Omental fat pad (tissue), 4 donors: ENCODE data around the gene OXGR1. TPM values are rescaled to one million over a fixed set of nuclear protein-coding genes. Genes with fewer than 3 reads are reported as not detected.
"Not testable (repeated sequence)": the region's sequence is repeated elsewhere in the genome, so short reads cannot be mapped to it uniquely, and the experiment has no call there.

Experiments
- ATAC-seq: fragments of 150-250 bp; one replicate; pipeline ENCODE4 v1.9.1; 2016; ENCODE audit warnings: mild to moderate bottlenecking, moderate library complexity; ENCODE audit not compliant: low FRiP score
- DNase-seq: peaks from one replicate; pipeline ENCODE4 v3.0.0-alpha.2; 2019; ENCODE audit warnings: low spot score
- total RNA-seq, 4 donors: library from RNA; depleted of rRNA; stranded (reverse); fragments of >200 nt; gene quantifications; one replicate each; pipeline ENCODE4 v1.1.0, GENCODE V29; 2016
- TF ChIP-seq, protein P1 (sequence below), 3 donors: fragments of 450-650 bp; IDR thresholded peaks; one replicate each; pipeline ENCODE4 v1.5.1; 2016 to 2017; ENCODE audit warnings: antibody characterized with exemption in 3 of 3, mild to moderate bottlenecking in 3 of 3, moderate library complexity in 2 of 3

OXGR1 gene
- total RNA-seq, result 1 to 10 TPM in 2 of 4 donors, under 1 TPM in 2; 0.37 to 5.4 (median 1.1) TPM

DNA sequence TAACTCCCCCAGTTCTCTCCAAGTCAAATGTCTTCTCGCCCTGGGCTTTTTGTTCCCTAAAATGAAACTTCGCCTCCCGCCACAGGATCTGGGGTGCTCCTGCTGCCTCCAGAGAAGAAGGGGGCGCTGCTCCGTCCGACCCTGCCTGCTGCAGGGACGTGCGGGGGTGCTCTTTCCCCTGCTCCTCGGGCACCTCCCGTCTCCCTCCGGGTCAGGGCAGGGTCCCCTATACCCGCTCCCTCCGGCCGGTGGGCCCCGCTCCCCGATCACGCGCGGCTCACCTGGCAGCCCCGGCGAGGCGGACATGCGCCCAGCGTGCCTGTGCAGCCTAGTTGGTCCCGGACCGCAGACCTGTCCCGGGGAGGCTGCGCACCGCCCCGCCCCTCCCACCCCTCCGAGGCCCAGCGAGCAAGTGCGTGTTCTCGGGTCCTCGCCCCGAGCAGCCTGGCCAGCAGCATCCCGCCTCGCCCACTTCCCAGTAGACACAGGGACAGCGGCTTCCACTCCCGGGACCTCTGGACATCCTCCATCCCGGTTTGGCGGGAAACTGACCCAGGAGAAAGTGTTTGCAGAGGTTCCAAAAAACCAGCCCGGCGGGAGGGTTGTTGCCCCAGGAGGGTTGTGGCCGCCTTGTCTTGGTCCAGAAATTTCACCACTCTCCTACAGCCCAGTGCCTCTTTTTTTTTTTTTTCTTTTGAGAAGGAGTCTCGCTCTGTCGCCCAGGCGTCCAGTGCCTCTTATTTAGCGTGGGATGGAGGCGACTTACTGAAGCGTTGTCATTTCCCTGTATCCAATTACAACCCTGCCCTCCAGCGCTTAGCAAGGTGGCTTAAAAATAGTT lies at the start of gene OXGR1:
Gene OXGR1, minus strand, starts transcription at position 460 of the 841 bp plus-strand sequence. CDS start 6,717 bp downstream, outside the sequence.
- TF ChIP-seq, protein P1, sequence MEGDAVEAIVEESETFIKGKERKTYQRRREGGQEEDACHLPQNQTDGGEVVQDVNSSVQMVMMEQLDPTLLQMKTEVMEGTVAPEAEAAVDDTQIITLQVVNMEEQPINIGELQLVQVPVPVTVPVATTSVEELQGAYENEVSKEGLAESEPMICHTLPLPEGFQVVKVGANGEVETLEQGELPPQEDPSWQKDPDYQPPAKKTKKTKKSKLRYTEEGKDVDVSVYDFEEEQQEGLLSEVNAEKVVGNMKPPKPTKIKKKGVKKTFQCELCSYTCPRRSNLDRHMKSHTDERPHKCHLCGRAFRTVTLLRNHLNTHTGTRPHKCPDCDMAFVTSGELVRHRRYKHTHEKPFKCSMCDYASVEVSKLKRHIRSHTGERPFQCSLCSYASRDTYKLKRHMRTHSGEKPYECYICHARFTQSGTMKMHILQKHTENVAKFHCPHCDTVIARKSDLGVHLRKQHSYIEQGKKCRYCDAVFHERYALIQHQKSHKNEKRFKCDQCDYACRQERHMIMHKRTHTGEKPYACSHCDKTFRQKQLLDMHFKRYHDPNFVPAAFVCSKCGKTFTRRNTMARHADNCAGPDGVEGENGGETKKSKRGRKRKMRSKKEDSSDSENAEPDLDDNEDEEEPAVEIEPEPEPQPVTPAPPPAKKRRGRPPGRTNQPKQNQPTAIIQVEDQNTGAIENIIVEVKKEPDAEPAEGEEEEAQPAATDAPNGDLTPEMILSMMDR (IDR thresholded peaks at IDR 0.05), result no peak
- DNase-seq, result no peak
- ATAC-seq, result no peak

DNA sequence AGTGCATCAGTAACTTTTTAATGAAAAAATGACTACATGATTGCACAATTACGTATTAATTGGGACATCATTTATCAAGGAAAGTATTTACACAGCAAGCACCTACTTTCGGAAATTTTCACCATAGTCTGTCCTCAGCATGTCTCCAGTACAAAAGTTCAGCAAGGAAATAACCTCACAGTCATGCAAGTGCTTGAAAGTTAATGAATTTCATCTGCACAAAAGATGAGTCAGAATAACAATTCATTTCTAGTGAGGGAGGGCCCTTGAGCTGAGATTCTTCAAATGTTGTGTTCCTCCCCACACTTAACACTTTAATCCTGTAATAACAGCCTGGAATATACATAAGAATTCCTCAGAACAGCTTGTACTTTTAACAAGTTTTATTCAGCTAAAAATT lies 49.0 kb upstream of the OXGR1 start:
- TF ChIP-seq, protein P1 (IDR thresholded peaks at IDR 0.05), result no peak
- ATAC-seq (no peak), DNase-seq (no peak)

DNA sequence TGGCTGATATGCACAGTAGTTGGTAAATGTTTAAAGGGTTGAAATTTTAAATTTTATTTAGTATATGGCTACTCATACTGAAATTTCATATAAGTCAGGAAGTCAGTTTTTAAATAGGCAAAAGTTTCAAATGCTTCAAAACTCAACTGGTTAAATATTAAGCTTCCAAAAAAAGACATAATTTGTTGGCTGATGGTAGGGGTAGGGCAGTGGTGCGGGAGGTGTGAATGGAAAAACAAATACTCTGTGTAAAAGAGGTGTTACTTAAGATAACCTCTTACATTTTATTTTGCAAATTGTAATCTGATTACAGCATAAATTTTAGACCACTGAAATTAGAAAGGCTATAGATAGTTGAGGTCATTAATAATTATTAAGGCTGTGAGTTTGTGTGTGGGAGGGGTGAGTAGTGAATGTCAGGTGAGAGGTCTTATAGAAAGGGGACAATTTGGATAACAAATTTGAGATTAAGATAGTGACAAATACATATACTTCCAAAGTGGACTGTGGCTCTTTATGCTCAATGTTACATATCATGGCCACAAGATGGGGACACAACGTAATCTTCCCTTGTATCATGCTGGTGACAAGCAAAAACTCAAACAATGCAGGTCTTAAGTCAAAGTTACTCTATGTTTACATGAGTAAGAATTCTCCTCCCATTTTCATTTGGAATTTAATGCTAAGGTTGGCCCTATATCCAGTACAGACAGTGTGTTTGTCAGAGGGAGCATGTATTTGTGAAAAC lies 36.6 kb upstream of the OXGR1 start:
- no peak for ATAC-seq
- no peak for DNase-seq
- TF ChIP-seq, protein P1 (IDR thresholded peaks at IDR 0.05), result no peak

DNA sequence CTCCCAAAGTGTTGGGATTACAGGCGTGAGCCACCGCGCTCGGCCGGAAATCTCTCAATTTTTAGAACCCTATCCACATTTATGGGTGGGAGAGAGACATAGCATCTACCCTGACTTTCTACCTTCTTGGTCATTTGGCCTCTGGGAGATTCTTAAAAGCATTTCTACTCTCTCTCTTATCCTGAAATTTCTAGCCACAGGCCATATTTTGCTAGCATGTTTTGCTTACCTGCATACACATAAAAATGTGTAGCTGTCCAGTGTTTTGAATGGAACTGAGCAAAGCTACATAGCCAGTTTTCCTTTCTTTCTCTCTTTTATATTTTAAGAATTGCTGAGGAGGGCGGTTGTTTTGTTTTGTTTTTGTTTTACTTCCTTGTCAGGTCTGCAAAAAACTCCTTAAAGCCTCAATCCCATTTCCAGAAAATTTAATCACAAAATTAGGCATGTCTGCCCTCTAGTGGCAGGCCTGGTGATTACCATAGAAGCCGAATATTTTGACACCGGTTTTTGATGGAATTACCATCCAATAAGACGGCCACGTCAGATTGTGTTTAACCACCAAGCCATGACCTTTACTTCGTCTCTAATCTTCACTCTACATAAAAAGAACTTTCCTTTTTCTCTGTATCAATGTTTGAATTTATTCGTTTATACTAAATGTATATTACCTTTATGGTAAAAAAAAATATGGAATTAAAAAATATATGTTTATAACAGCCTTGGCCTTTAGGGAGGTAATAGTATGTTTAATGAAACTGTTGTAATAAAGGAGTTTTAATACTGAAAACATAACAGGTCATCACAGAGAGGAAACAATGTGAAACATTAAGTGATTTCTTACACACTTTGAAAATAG lies 34.4 kb upstream of the OXGR1 start:
- TF ChIP-seq, protein P1 (IDR thresholded peaks at IDR 0.05), result peak in 1 of 3 donors; percentile 50
- ATAC-seq (no peak), DNase-seq (peak; percentile 65)

DNA sequence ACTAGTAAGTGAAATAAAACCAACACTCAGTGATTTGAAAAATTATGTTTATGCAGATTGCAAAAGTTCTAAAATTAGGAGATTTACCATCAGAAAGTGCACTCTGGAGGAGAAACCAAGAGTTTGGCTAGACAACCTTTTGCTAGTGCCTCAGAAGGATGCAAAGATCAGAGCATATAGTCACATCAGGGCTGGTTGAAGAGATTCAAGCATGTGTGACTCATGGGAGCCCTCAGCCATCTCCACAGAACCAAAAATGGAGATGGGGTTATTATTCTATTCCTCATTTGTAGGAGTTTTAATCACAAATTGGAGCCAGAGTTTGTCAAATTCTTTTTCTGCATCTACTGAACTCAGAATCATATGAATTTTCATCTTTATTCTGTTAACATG lies 32.9 kb upstream of the OXGR1 start:
- DNase-seq, result no peak
- TF ChIP-seq, protein P1 (IDR thresholded peaks at IDR 0.05), result no peak

DNA sequence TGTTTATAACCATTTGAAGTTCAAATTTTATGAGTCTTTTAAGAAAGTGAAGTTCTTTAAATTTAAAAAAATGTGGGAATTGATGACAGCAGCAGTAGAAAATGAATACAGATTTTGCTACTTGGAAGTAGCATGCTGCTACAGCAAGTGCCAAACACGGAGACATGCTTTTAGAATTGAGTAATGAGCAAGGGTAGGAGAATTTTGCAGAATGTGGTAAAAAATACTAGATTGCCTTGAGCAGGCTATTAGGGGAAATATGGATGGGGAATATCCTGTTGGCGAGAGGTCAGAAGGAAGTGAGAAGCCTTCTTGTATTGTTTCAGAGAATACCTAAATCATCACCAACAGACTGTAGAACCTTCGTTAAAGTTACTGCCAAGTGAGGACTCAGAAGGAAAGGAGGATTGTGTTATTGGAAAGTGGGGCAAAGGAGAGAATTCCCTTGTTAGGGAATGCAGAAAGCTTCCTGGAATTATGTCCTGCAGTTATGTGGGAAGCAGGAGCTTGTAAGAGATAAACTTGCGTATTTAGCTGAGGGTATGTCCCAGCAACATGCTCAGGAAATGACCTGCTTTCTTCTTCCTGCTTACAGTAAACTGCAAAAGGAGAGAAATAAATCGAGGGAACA lies 32.4 kb upstream of the OXGR1 start:
- ATAC-seq (no peak), DNase-seq (no peak)
- TF ChIP-seq, protein P1 (IDR thresholded peaks at IDR 0.05), result no peak

More for the DNA sequence above, 32.9 kb upstream of the OXGR1 start:
- ATAC-seq, result no peak

DNA sequence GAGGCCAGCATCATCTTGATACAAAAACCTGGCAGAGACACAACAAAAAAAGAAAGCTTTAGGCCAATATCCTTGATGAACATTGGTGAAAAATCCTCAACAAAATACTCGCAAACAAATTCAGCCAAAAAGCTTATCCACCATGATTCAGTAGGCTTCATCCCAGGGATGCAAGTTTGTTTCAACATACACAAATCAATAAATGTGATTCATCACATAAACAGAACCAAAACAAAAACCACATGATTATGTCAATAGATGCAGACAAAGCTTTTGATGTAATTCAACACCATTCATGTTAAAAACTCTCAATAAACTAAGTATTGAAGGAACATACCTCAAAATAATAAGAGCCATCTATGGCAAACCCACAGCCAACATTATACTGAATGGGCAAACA lies 29.5 kb upstream of the OXGR1 start:
- not testable (repeated sequence) for ATAC-seq

More for the DNA sequence above, 29.5 kb upstream of the OXGR1 start:
- DNase-seq, result not testable (repeated sequence)
